Keratinocyte (primary cell): ENCODE results near the gene SCYGR4. TPM values are rescaled to one million over a fixed set of nuclear protein-coding genes. Genes with fewer than 3 reads are reported as not detected.

Experiments
- DNase-seq: peaks from one replicate; pipeline ENCODE4 v3.0.0-alpha.2; 2011; ENCODE audit warnings: low read depth, missing footprints, low spot score
- FAIRE-seq: peaks from 2 replicates; lab custom pipeline; 2011; peaks lifted over from hg19 to GRCh38; lab: Jason Lieb, UNC
- H2AFZ ChIP-seq: 2 replicates; pipeline ENCODE4 v1.6.0; 2012; ENCODE audit warnings: low read length, control low read depth, inconsistent platforms; ENCODE audit not compliant: control insufficient read depth
- H3K27ac ChIP-seq: 2 replicates; pipeline ENCODE4 v1.5.1; 2011; ENCODE audit warnings: low read length; ENCODE audit not compliant: control insufficient read depth, insufficient read depth
- H3K27me3 ChIP-seq: 3 replicates; pipeline ENCODE4 v1.6.0; 2011; ENCODE audit warnings: low read length; ENCODE audit not compliant: control insufficient read depth, insufficient read depth; ENCODE audit errors: extremely low read depth
- H3K36me3 ChIP-seq, 2 experiments: 2 replicates in 1 of 2; 3 replicates in 1 of 2; pipeline ENCODE4 v1.5.1; 2011; ENCODE audit warnings: low read length in 2 of 2, mild to moderate bottlenecking in 1 of 2; ENCODE audit not compliant: control insufficient read depth in 2 of 2, insufficient read depth in 2 of 2; ENCODE audit errors: extremely low read depth in 1 of 2
- H3K4me1 ChIP-seq: 3 replicates; pipeline ENCODE4 v1.5.1; 2011; ENCODE audit warnings: low read length; ENCODE audit not compliant: control insufficient read depth, insufficient read depth; ENCODE audit errors: extremely low read depth
- H3K4me2 ChIP-seq: 3 replicates; pipeline ENCODE4 v1.6.0; 2011; ENCODE audit warnings: low read depth, low read length; ENCODE audit not compliant: control insufficient read depth, insufficient read depth; ENCODE audit errors: extremely low read depth
- H3K4me3 ChIP-seq, 3 experiments: fragments of 200-600 bp in 1 of 3; sonication (generic) in 1 of 3; 2 replicates in 2 of 3; 3 replicates in 1 of 3; pipeline ENCODE4 v1.5.1; 2011 to 2016; ENCODE audit warnings: low read length in 3 of 3, mild to moderate bottlenecking in 3 of 3, control low read depth in 2 of 3, inconsistent platforms in 1 of 3, low read depth in 1 of 3, mixed read lengths in 1 of 3, mixed run types in 1 of 3, moderate library complexity in 1 of 3; ENCODE audit not compliant: control insufficient read depth in 2 of 3, insufficient read depth in 2 of 3; ENCODE audit errors: extremely low read depth in 1 of 3
- H3K79me2 ChIP-seq: 2 replicates; pipeline ENCODE4 v1.6.0; 2012; ENCODE audit warnings: low read length; ENCODE audit not compliant: control insufficient read depth, insufficient read depth
- H3K9ac ChIP-seq: 3 replicates; pipeline ENCODE4 v1.6.0; 2011; ENCODE audit warnings: low read length; ENCODE audit not compliant: control insufficient read depth, insufficient read depth; ENCODE audit errors: extremely low read depth
- H3K9me1 ChIP-seq: 3 replicates; pipeline ENCODE4 v1.6.0; 2011; ENCODE audit warnings: low read length; ENCODE audit not compliant: control insufficient read depth, insufficient read depth; ENCODE audit errors: extremely low read depth
- H3K9me3 ChIP-seq: 2 replicates; pipeline ENCODE4 v1.5.1; 2012; ENCODE audit warnings: low read depth, low read length; ENCODE audit not compliant: control insufficient read depth
- H4K20me1 ChIP-seq: 3 replicates; pipeline ENCODE4 v1.6.0; 2011; ENCODE audit warnings: low read length; ENCODE audit not compliant: control insufficient read depth, insufficient read depth; ENCODE audit errors: extremely low read depth
- EZH2 ChIP-seq: IDR thresholded peaks from one replicate; pipeline ENCODE4 v1.6.1; 2012; ENCODE audit warnings: inconsistent platforms, mild to moderate bottlenecking, low read length, moderate library complexity
- dilution Hi-C: fragments of 300-500 bp; cut with MboI; formaldehyde crosslinking; loops from one replicate; pipeline ENCODE4 v1.7.0; 2020; ENCODE audit warnings: low sequenced_read_pairs; ENCODE audit not compliant: extremely low pct_ligation_motif_present
- polyA minus RNA-seq, 3 experiments: library from RNA; depleted of rRNA, polyadenylated mRNA; stranded (reverse); fragments of >200 nt; gene quantifications; 1 replicate in 1 of 3; 2 replicates in 1 of 3; 3 replicates in 1 of 3; pipeline ENCODE4 v1.2.3, GENCODE V29; 2011
- polyA plus RNA-seq, 5 experiments: library from polyadenylated mRNA; depleted of rRNA in 3 of 5; stranded (reverse) in 3 of 5; stranded (forward) in 1 of 5; unstranded in 1 of 5; fragments of >200 nt; gene quantifications; 1 replicate in 1 of 5; 2 replicates in 3 of 5; 3 replicates in 1 of 5; pipeline versions ENCODE4 v1.2.1 to v1.2.3, GENCODE V29; 2011 to 2012; ENCODE audit warnings: missing spikeins in 2 of 5, low read depth in 1 of 5, low replicate concordance in 1 of 5
- TF ChIP-seq, protein P1 (sequence below), 3 experiments: IDR thresholded peaks in 1 of 3; conservative IDR thresholded peaks in 1 of 3; optimal IDR thresholded peaks in 1 of 3; 2 replicates in 2 of 3; 3 replicates in 1 of 3; pipeline versions ENCODE3 to v1.5.1; 2011; ENCODE audit warnings: low read length in 3 of 3, mild to moderate bottlenecking in 3 of 3, moderate library complexity in 2 of 3, control low read depth in 1 of 3, inconsistent platforms in 1 of 3; ENCODE audit not compliant: insufficient read depth in 2 of 3; ENCODE audit errors: extremely low read depth in 1 of 3

The SCYGR4 gene
- polyA plus RNA-seq (not detected in 3 replicates), polyA minus RNA-seq (0.16 TPM in 1 of 3 replicates, not detected in the others)
- polyA plus RNA-seq (2011; ENCODE audit: low read depth) = not detected
- not detected in 2 replicates for polyA plus RNA-seq (2011; cell fraction: cytosol; rRNA removed)
- 0.17 and 0.19 TPM in 2 replicates for polyA plus RNA-seq (2011; cell fraction: nucleus; rRNA removed)
- polyA plus RNA-seq (2012; ENCODE audit: low replicate concordance) = not detected in 2 replicates
- not detected for polyA minus RNA-seq (2011; cell fraction: cytosol; rRNA and poly(A)+ RNA removed)
- polyA minus RNA-seq (2011; cell fraction: nucleus; rRNA and poly(A)+ RNA removed) = 0.93 TPM in 1 of 2 replicates, not detected in the other

- no peak within 1 kb of the TSS for H3K4me3 ChIP-seq
- H3K36me3 ChIP-seq = no peaks in the 10 kb centered on the region
- TF ChIP-seq, protein P1, sequence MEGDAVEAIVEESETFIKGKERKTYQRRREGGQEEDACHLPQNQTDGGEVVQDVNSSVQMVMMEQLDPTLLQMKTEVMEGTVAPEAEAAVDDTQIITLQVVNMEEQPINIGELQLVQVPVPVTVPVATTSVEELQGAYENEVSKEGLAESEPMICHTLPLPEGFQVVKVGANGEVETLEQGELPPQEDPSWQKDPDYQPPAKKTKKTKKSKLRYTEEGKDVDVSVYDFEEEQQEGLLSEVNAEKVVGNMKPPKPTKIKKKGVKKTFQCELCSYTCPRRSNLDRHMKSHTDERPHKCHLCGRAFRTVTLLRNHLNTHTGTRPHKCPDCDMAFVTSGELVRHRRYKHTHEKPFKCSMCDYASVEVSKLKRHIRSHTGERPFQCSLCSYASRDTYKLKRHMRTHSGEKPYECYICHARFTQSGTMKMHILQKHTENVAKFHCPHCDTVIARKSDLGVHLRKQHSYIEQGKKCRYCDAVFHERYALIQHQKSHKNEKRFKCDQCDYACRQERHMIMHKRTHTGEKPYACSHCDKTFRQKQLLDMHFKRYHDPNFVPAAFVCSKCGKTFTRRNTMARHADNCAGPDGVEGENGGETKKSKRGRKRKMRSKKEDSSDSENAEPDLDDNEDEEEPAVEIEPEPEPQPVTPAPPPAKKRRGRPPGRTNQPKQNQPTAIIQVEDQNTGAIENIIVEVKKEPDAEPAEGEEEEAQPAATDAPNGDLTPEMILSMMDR (optimal IDR thresholded peaks at IDR 0.05 in 1 of 3, IDR thresholded peaks at IDR 0.05 in 1 of 3, conservative IDR thresholded peaks at IDR 0.05 in 1 of 3; ENCODE audit: extremely low read depth in 1 of 3, insufficient read depth in 2 of 3, low read length in 3 of 3) = no peak
- TF ChIP-seq EZH2 = no peak
- H2AFZ ChIP-seq = no peak within 1 kb of the TSS
- no peaks in the 10 kb centered on the region for H3K4me1 ChIP-seq
- H3K79me2 ChIP-seq = no peaks in the 10 kb centered on the region
- H3K9ac ChIP-seq = no peak within 1 kb of the TSS
- no peaks in the 10 kb centered on the region for H3K9me3 ChIP-seq
- H3K27ac ChIP-seq = no peak within 1 kb of the TSS
- H3K9me1 ChIP-seq = no peaks in the 10 kb centered on the region
- FAIRE-seq (no peak), DNase-seq (no peak)
- H3K27me3 ChIP-seq = no peaks in the 10 kb centered on the region
- no peak within 1 kb of the TSS for H3K4me2 ChIP-seq
- dilution Hi-C loops = no loop called here
- no peaks in the 10 kb centered on the region for H4K20me1 ChIP-seq
Measured at GRCh38 chr2:227617316-227618230, at the start of gene SCYGR4. Gene SCYGR4, plus strand, starts transcription at chr2:227617498. Its CDS starts 0 bp downstream, at chr2:227617498.

DNA sequence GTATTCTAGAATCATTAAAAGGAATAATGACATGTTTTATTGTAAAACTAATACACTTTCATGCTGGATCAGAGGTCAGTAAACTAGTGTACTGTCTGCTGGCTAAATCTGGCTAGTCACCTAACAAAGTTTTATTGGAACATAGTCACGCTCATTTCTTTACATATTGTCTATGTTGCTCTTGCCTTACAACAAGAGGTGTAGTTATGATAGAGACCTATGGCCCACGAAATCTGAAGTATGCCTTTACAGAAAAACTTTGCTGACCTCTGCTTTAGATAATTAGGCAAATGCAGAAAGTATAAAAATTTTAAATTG lies 48.5 kb upstream of the SCYGR4 start:
- Histone ChIP-seq H3K4me3 (no peak overlapping the region), H3K9me3 (no peaks in the 10 kb centered on the region), H3K36me3 (peaks cover 3 to 4% of the 10 kb centered on the region in 2 experiments), H3K79me2 (no peaks in the 10 kb centered on the region), H3K4me1 (no peaks in the 10 kb centered on the region), H2AFZ (no peak overlapping the region), H3K27ac (no peak overlapping the region), H3K9ac (no peak overlapping the region), H4K20me1 (no peaks in the 10 kb centered on the region), H3K9me1 (no peaks in the 10 kb centered on the region), H3K4me2 (no peak overlapping the region), H3K27me3 (no peaks in the 10 kb centered on the region)
- FAIRE-seq (no peak), DNase-seq (no peak)
- dilution Hi-C loops = no loop called here
- TF ChIP-seq EZH2 = no peak
- TF ChIP-seq, protein P1 (optimal IDR thresholded peaks at IDR 0.05 in 1 of 3, IDR thresholded peaks at IDR 0.05 in 1 of 3, conservative IDR thresholded peaks at IDR 0.05 in 1 of 3; ENCODE audit: extremely low read depth in 1 of 3, insufficient read depth in 2 of 3, low read length in 3 of 3) = no peak
